NCI-H2196 (cell line): ENCODE measurements around the gene LIMS2.

ENCODE experiments used
- DNase-seq: peaks from one replicate; lab custom pipeline; 2025; ENCODE audit not compliant: unreplicated experiment; lab: John Stamatoyannopoulos, UW

Gene LIMS2

DNA sequence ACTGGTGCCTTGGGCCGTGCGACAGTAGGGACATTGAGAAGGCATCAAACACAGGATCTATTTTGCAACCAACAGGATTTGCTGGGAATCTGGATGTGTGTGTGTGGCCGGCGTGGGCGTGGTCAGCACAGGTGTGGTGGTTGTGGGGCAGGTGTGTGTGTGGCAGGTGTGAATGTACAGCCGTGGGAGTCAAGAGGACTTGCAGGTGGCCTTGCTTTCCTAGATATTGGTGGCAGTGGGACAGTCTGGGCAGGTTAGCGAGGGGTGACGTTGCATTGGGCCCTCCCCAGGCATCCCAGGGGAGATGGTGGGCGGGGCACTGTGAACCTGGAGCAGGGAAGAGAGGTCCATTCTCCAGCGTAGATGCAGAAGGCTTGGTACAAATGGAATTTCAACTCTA is 3.2 kb upstream of the LIMS2 start:
- no peak for DNase-seq

- no peak for DNase-seq
These were observed 1.6 kb upstream of the LIMS2 start for GRCh38 chr2:127676906-127677305.

DNA sequence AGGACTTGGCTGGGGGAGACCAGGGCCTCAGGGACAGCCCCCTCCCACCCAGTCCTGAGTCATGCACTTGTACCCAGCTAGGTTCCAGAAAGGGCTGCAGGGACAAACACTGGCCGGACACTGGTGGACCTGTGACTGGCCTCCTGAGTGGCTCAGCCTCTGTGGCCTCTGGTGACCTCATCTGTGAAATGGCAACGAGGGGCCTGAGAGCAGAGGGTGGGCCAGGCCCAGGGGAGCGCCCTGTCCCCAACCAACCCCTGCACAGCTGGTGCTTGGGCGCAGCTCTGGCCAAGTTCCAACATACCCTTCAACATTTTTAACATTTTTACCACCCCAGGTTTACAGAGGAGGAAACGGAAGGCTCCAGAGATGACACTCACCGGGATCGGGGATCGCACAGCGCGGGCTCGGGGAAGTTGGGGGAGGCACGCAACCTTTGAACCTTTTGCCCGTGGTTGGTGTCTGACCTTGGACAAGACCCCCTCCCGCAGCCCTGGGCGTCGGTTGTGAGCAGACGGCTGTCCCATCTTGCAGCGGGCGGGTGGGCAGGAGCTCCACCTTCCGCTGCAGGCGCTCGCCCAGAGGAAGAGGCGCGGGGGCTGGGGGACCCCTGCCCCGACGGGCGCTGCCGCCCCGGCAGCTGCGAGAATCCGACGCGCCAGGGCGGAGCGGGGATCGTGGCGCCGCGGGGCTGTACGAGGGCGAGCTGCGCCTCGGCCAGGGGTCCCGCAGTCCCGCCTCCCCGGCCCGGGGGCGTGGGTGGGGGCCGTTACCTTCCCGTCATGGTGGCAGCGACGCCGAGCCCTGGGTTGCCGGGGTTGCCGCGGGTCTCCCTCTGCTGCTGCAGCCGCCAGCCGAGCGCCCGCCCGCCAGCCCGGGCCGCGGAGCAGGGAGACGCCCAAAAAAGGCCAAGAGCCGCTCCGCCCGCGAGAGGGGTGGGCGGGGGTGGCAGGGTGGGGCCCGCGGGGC is 805 bp downstream of the LIMS2 start:
- DNase-seq, result no peak

DNA sequence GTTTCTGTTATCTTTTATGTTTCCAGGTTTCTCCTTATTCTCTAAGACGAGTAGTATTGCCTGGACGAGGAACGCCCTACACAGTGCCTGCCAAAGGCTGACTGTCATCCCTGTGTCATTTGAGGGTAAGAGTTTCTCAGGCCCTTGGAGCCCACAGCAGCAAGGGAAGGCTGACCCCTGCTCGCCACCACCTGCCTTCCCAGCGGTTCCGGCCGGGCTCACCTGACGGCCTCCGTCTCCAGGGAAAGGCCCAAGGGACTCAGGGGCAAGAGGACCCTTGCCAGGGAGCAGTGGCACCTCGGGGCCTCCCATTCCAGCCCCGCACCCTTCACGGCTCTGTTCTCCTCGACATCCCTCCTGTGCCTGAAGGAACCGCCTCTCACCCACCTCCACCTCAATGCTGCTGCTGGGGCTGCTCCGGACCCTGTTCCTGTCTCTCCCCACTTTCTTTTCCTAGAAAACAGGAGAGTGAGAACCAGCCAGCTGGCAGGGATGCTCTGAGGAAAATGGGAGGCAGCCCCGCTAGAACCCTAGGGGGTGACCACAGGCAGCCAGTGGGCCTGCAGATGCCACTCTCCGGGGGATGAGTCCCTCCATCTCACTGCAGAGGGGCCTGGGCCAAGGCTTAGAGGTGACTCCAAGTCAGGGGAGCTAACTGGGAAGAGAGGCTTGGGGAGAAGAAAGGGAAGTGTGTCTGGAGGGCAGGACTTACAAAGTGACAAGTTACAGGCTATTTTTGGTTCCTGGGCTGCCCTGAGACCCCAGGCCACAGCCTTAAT is 1.9 kb downstream of the LIMS2 start:
- DNase-seq, result no peak

DNA sequence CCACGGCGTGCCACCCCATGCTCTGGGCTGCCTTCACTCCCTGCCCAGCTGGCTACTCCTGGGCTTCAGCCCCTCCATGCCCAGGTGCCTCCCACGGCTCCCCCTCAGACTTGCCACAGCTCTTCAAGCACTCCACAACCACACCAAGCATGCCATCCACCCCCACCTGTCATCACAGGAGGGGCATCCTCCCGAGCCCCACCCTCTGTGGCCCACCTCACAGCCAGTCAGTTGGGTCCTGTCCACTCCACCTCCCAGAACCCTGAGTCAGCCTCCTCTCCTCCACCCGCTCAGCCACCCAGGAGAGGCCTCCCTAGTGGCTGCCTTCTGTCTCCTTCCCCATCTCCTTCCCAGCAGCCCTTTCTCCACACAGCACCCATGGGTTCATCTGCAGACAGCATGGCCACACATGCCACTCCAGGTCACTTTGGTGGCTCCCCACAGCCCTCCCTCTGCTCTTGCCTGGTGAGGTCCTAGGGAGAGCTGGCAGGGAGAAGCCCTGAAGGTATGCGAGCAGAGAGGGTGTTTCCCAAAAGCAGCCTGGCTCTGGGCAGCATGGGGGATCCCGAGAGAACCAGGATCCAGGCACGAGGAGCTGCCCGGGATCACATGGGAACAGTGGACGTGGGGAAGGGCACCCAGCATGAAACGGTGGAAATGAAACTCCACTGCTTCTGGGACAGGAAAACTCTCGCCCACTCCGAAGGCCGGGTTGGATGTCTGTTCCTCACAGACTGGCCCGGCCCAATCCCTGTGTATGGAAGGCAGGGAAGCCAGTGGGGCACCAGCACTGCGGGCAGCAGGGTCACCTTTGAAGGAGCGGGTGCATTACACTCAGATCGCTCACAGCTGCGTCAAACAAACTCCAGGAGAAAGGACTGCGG is 2.7 kb downstream of the LIMS2 start:
- no peak for DNase-seq

DNA sequence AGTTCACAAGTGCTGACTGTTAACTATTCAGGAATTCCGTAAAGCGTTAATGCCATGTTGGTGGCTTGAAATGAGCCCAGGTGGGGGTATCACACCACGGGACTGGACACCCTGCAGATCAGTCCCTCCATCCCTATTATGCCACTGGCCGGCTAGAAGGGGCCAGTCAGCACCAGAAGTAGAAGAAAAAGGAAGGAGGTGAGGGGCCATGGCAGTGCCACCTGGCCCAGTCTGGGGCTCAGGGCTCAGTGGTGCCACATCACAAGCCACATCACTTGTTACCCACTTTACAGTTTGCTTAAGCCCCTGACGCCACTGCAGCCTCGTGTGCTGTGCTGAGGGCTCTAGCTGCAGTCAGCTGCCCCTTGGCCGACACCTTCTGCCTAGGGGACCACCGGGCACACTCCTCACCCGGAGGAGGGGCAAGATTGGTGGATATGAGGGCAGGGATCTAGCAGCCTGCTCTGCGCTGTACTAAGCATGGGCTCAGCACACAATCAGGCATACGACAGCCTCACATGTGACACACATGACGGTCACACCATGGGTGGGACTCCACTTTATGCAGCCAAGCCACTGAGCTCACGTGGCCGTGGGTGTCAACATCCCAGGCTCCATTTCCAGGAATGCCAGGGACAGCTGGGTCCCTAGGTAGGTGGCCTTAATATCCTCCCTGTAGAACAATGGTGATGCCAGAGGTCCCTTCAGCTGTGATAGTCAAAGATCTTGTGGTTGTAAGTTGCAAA is 3.6 kb downstream of the LIMS2 start:
- no peak for DNase-seq

DNA sequence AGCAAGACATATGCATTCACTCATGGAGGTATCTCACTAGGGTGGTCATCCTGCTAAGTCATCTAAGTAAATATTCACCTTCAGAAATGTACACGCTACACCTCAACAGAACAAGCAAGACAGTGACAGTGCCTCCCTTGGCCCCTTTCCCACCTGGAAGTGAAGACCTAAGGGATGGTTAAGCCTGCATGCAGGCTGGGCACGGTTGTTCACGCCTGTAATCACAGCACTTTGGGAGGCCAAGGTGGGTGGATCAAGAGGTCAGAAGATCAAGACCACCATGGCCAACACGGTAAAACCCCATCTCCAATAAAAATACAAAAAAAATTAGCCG is 4.4 kb downstream of the LIMS2 start:
- DNase-seq, result no peak

GRCh38 chr2:127670055-127670956 is 5.0 kb downstream of the LIMS2 start:
- no peak for DNase-seq

DNA sequence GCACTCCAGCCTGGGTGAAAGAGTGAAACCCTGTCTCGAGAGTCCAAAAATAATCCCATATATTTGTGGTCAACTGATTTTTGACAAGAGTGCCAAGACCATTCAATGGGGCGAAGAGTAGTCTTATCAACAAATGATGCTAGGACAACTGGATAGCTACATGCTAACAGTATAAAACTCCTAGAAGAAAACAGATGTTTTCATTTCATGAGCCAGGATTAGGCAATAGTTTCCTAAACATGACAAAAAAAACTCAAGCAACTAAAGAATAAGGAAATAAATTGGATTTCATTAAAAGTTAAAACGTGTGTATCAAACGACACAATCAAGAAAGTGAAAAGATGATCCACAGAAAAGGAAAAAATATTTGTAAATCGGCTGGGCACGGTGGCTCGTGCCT is 6.3 kb downstream of the LIMS2 start:
- no peak for DNase-seq

DNA sequence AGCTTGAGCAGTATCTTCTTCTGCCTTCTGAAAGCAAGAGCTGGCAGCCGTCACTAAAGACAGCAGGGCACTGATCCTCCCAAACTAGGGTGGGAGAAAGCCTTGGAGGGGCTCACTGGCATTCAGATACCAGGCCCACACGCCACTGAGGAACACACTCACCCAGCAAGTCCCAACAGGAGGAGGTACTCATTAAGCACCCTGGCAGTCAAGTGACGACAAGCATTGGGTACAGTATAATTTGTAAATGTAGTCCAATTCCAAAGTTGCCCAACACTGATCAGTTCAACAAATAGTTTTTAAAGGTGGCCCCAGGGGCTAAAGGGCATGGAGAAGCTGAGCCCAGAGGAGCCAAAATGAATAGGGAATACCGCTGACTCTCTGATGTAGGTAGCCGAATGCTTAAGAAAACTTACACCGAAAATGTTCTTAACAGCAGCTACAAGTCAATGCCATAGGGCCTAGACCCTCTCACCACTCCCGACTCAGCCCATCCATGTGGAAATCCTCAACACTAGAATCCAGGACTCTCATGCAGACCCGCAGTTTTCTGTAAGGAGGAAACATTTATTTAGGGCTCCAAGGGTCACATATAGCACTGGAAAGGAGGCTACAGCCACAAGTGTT is 9.9 kb downstream of the LIMS2 start:
- no peak for DNase-seq

DNA sequence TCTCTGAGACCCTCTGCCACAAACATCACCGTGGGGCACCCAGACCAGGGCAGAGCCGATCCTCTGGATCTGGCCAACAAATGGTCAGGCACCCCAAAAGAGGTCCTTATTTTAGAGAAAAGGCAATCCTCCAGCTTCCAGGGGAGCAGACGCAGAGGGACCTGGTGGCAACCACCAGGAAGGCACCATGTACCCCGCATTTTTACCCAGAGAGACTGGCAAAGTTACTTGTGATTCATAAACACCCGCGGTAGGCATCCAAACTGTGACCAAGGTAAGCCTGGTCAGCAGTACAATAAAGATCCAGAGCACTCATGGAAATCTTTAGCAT is 10.5 kb downstream of the LIMS2 start:
- DNase-seq, result no peak

DNA sequence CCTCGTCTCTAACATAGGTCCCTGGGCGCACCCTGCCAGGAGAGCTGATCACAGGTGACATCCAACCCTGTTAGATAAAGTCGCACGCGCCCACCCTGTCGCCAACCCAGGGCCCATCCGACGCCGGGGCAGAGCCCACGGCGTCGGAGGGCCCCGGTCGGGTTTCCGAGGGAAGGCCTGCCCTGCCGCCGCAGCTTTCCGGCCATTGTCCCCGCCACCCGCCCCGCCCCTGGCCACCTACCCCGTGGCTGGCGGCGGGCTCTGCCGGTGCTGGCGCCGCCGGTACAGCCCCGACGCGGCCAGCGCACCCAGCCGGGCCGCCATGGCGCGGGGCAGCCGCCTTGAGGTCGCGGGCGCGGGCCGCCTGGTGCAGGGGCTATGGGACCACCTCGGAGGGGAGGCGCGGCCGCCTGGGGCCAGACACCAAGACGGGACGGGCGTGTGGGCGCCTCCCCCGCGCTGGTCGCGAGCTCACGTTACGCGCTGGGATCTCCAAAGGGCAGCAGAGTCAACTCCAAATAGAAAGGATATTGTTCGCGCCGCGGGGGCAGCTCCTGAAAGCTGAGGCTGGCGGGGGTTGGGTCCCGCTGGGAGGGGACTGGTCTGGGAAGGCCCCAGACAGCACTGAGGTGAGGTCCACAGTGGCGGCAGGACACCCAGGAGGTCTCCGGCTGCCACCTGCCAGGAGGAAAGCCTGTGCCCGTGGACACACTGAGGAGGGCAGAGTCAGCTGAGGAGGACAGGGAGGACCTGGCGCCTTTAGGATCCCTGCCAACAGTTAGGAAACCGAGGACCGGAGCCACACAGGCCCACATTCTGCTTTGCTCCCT is 11.1 kb downstream of the LIMS2 start:
- no peak for DNase-seq

- no peak for DNase-seq
These were observed 11.7 kb downstream of the LIMS2 start for GRCh38 chr2:127663566-127664064.

DNA sequence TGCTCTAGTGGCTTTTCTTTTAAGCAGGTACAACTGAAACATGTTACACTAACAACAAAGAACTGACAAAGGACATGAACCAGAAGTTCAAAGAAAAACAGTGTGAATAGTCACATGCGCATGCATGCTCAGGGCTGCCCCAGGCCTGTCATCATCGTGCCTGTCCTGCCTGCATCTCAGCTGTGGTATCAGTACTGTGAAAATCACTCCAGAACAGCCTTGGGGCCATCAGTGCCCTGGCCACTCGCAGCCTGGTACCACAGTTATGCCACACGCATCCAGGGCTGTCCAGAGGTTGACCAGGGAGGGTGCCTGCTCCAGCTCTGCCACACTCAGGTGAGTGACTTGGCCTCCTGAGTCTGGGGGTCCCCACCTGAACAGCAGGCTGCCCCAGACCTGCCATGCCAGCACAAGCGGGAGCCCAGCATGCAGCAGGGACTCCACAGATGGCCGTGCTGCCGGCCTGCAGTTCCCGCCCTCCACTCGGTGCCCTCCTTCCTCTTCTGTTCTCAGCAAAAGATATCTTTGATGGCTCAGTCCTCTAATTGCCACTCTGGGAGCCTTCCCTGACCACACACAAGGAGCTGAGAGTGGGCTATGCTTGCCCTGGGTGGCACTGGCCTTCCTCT is 12.3 kb downstream of the LIMS2 start:
- no peak for DNase-seq

DNA sequence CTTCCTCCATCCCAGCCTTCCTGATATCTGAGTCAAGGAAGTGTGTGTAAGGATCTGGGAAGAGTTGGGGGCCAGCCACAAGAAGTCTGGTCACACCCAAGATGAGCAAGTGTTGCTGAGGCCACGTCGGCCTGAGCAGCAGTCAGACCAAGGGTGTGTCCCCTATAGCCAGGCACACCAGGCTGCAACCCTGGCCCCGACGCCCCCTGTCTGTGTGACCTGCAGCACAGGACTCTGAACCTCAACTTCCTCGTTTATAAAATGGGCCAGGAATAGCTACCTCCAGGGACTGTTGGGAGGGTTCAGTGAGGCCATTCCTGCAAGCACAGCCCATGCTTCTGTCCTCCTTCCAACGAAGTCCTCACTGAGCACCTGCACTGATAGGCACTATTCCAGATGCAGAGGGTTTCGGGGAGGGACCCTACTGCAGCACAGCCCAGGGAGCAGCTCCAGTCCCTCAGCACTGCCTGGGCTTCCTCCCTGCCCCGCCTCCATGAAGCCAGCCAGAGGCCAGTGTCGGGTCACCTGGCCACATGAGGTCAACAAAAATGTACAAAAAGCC is 13.3 kb downstream of the LIMS2 start:
- no peak for DNase-seq

DNA sequence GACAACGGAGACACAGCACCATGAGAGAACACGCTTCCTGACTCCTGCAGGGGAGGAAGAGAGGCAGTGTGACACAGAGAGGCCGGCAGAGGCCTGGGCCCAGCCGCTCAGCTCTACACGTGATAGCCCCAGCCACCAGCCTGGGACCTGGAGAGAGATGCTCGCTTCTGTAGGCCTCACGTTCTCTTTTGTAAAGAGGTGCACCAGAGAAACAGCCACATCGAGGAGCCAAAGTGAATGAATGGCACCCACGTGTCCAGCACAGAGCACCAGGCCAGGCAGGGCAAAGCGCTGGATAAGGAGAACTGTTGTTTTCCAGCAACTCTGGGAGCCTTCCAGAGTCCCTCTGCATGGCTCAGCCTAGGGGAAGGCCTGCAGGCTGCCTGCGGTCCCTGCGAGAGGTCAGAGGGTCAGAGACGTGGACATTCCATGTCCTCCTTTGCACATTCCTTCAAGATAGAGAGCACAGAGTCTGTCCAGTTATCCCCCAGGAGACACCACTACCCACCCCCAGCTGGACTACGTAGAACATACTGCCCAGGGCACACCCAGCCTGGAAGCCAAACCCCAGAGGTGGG is 14.2 kb downstream of the LIMS2 start:
- no peak for DNase-seq

DNA sequence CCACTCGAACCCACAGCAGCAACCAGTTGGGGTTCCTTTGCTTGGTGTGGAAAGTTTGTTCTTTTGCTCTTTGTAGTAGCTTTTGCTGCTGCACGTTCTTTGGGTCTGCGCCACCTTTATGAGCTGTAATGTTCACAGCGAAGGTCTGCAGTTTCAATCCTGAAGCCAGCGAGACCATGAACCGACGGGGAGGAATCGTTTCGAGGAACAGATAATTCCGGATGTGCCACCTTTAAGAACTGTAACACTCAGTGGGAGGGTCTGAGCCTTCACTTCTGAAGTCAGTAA is 15.1 kb downstream of the LIMS2 start:
- no peak for DNase-seq
